GM19395 (cell line): ENCODE data around the gene LMO7.
"Not testable (repeated sequence)": the region's sequence is repeated elsewhere in the genome, so short reads cannot be mapped to it uniquely, and the experiment has no call there.

Source experiments
- ATAC-seq: cut with Tn5 transposase; IDR thresholded peaks from one replicate; pipeline ENCODE4 v1.9.1; 2021; ENCODE audit warnings: mild to moderate bottlenecking, moderate library complexity; ENCODE audit not compliant: unreplicated experiment

The LMO7 gene

GRCh38 chr13:75645141-75645540, 9.0 kb downstream of the LMO7 start:
- ATAC-seq, result no peak

- peak; percentile 85 for ATAC-seq
Measured at GRCh38 chr13:75647126-75647784, 11.1 kb downstream of the LMO7 start.

GRCh38 chr13:75648446-75648845, 12.3 kb downstream of the LMO7 start:
- no peak for ATAC-seq

GRCh38 chr13:75651013-75651412, 14.9 kb downstream of the LMO7 start:
- no peak for ATAC-seq

- no peak for ATAC-seq
Measured at GRCh38 chr13:75652726-75653125, 16.6 kb downstream of the LMO7 start.

GRCh38 chr13:75656425-75656989, 20.4 kb downstream of the LMO7 start:
- no peak for ATAC-seq

- no peak for ATAC-seq
Measured at GRCh38 chr13:75657111-75657510, 21.0 kb downstream of the LMO7 start.

- no peak for ATAC-seq
Measured at GRCh38 chr13:75660694-75661093, 24.6 kb downstream of the LMO7 start.

GRCh38 chr13:75661443-75661842, 25.3 kb downstream of the LMO7 start:
- no peak for ATAC-seq

GRCh38 chr13:75666646-75667351, 30.7 kb downstream of the LMO7 start:
- ATAC-seq, result no peak

- no peak for ATAC-seq
Measured at GRCh38 chr13:75669706-75670105, 33.6 kb downstream of the LMO7 start.

GRCh38 chr13:75670496-75670895, 34.4 kb downstream of the LMO7 start:
- no peak for ATAC-seq

- ATAC-seq, result no peak
Measured at GRCh38 chr13:75675421-75675820, 39.3 kb downstream of the LMO7 start.

GRCh38 chr13:75679459-75679858, 43.3 kb downstream of the LMO7 start:
- no peak for ATAC-seq

- ATAC-seq, result not testable (repeated sequence)
Measured at GRCh38 chr13:75680251-75680650, 44.1 kb downstream of the LMO7 start.

GRCh38 chr13:75682326-75682725, 46.2 kb downstream of the LMO7 start:
- ATAC-seq, result no peak

GRCh38 chr13:75685239-75685697, 49.1 kb downstream of the LMO7 start:
- ATAC-seq, result no peak

GRCh38 chr13:75687150-75687763, 51.1 kb downstream of the LMO7 start:
- no peak for ATAC-seq

- ATAC-seq, result no peak
Measured at GRCh38 chr13:75689686-75690085, 53.6 kb downstream of the LMO7 start.

- no peak for ATAC-seq
Measured at GRCh38 chr13:75690607-75691006, 54.5 kb downstream of the LMO7 start.

- ATAC-seq, result no peak
Measured at GRCh38 chr13:75691183-75691582, 55.1 kb downstream of the LMO7 start.

- no peak for ATAC-seq
Measured at GRCh38 chr13:75693227-75693626, 57.1 kb downstream of the LMO7 start.
